GM18868 (cell line): Measurements from ENCODE around the gene OSBPL3.
"Not testable (repeated sequence)": the region's sequence is repeated elsewhere in the genome, so short reads cannot be mapped to it uniquely, and the experiment has no call there.

Experiments used
- ATAC-seq: cut with Tn5 transposase; IDR thresholded peaks from one replicate; pipeline ENCODE4 v1.9.1; 2021; ENCODE audit warnings: mild to moderate bottlenecking, moderate library complexity; ENCODE audit not compliant: unreplicated experiment

OSBPL3 gene

GRCh38 chr7:24924375-24924774, 55.6 kb downstream of the OSBPL3 start:
- ATAC-seq, result no peak

GRCh38 chr7:24923172-24923865, 56.7 kb downstream of the OSBPL3 start:
- no peak for ATAC-seq

GRCh38 chr7:24922099-24922773, 57.7 kb downstream of the OSBPL3 start:
- ATAC-seq, result no peak

- ATAC-seq, result no peak
Observed at GRCh38 chr7:24921362-24921679, 58.7 kb downstream of the OSBPL3 start.

GRCh38 chr7:24920451-24921361, 59.3 kb downstream of the OSBPL3 start:
- ATAC-seq, result no peak

GRCh38 chr7:24917510-24918239, 62.3 kb downstream of the OSBPL3 start:
- no peak for ATAC-seq

GRCh38 chr7:24916463-24917040, 63.4 kb downstream of the OSBPL3 start:
- no peak for ATAC-seq

- ATAC-seq, result peak; percentile 37
Observed at GRCh38 chr7:24914465-24914859, 65.5 kb downstream of the OSBPL3 start.

- ATAC-seq, result no peak
Observed at GRCh38 chr7:24913801-24914464, 66.0 kb downstream of the OSBPL3 start.

GRCh38 chr7:24912874-24913514, 67.0 kb downstream of the OSBPL3 start:
- no peak for ATAC-seq

- no peak for ATAC-seq
Observed at GRCh38 chr7:24912424-24912823, 67.6 kb downstream of the OSBPL3 start.

- ATAC-seq, result peak; percentile 24
Observed at GRCh38 chr7:24911213-24911603, 68.8 kb downstream of the OSBPL3 start.

GRCh38 chr7:24910551-24911212, 69.3 kb downstream of the OSBPL3 start:
- ATAC-seq, result no peak

GRCh38 chr7:24908727-24909126, 71.3 kb downstream of the OSBPL3 start:
- ATAC-seq, result no peak

GRCh38 chr7:24908166-24908565, 71.8 kb downstream of the OSBPL3 start:
- ATAC-seq, result no peak

- peak; percentile 67 for ATAC-seq
Observed at GRCh38 chr7:24907311-24907886, 72.6 kb downstream of the OSBPL3 start.

GRCh38 chr7:24905996-24906770, 73.8 kb downstream of the OSBPL3 start:
- no peak for ATAC-seq

- not testable (repeated sequence) for ATAC-seq
Observed at GRCh38 chr7:24903992-24904391, 76.0 kb downstream of the OSBPL3 start.
